H9 (cell line): Measurements from ENCODE around the gene SYNRG. TPM values are rescaled to one million over a fixed set of nuclear protein-coding genes. Genes with fewer than 3 reads are reported as not detected.

Source experiments
- DNase-seq: peaks from one replicate; pipeline ENCODE4 v3.0.0-alpha.2; 2017
- H2AFZ ChIP-seq: one replicate; pipeline ENCODE4 v1.6.1; 2013; ENCODE audit warnings: mild to moderate bottlenecking, low read length, control low read depth, moderate library complexity
- H2AK5ac ChIP-seq: 2 replicates; pipeline ENCODE4 v1.6.1; 2013; ENCODE audit warnings: low read length, control low read depth, mixed read lengths; ENCODE audit not compliant: insufficient read length
- H2BK120ac ChIP-seq: one replicate; pipeline ENCODE4 v1.6.1; 2013; ENCODE audit warnings: low read depth, mild to moderate bottlenecking, low read length, control low read depth, inconsistent platforms; ENCODE audit not compliant: poor library complexity, severe bottlenecking
- H2BK12ac ChIP-seq: 2 replicates; pipeline ENCODE4 v1.6.1; 2013; ENCODE audit warnings: low read length, control low read depth, mixed read lengths, low read depth; ENCODE audit not compliant: insufficient read length
- H2BK15ac ChIP-seq: 2 replicates; pipeline ENCODE4 v1.6.1; 2013; ENCODE audit warnings: low read depth, low read length, control low read depth
- H2BK20ac ChIP-seq: one replicate; pipeline ENCODE4 v1.6.1; 2013; ENCODE audit warnings: low read depth, mild to moderate bottlenecking, low read length, control low read depth, inconsistent platforms; ENCODE audit not compliant: poor library complexity, severe bottlenecking
- H2BK5ac ChIP-seq: 2 replicates; pipeline ENCODE4 v1.6.1; 2013; ENCODE audit warnings: low read length, control low read depth, mixed read lengths; ENCODE audit not compliant: insufficient read length
- H3K14ac ChIP-seq: 2 replicates; pipeline ENCODE4 v1.6.1; 2013; ENCODE audit warnings: low read length, control low read depth; ENCODE audit not compliant: insufficient read depth
- H3K18ac ChIP-seq: 2 replicates; pipeline ENCODE4 v1.6.1; 2013; ENCODE audit warnings: low read depth, mild to moderate bottlenecking, mixed read lengths, low read length, control low read depth; ENCODE audit not compliant: insufficient read length
- H3K23ac ChIP-seq: 2 replicates; pipeline ENCODE4 v1.6.1; 2013; ENCODE audit warnings: low read length, control low read depth, mixed read lengths, low read depth; ENCODE audit not compliant: insufficient read length
- H3K23me2 ChIP-seq: 2 replicates; pipeline ENCODE4 v1.6.1; 2013; ENCODE audit warnings: low read depth, mild to moderate bottlenecking, mixed read lengths, low read length, control low read depth; ENCODE audit not compliant: insufficient read length, poor library complexity, severe bottlenecking
- H3K27ac ChIP-seq: 2 replicates; pipeline ENCODE4 v1.5.1; 2013; ENCODE audit warnings: low read length, control low read depth, mixed read lengths, low read depth; ENCODE audit not compliant: insufficient read length
- H3K27me3 ChIP-seq: 2 replicates; pipeline ENCODE4 v1.6.1; 2013; ENCODE audit warnings: low read length, control low read depth, inconsistent platforms; ENCODE audit not compliant: insufficient read depth
- H3K4ac ChIP-seq: 2 replicates; pipeline ENCODE4 v1.6.1; 2013; ENCODE audit warnings: low read depth, mild to moderate bottlenecking, control low read depth, inconsistent platforms, low read length, moderate library complexity
- H3K4me1 ChIP-seq: 2 replicates; pipeline ENCODE4 v1.6.1; 2013; ENCODE audit warnings: low read length, control low read depth, inconsistent platforms; ENCODE audit not compliant: insufficient read depth
- H3K4me2 ChIP-seq: 2 replicates; pipeline ENCODE4 v1.6.1; 2013; ENCODE audit warnings: low read length, control low read depth, mixed read lengths; ENCODE audit not compliant: insufficient read length, insufficient read depth
- H3K56ac ChIP-seq: 2 replicates; pipeline ENCODE4 v1.6.1; 2013; ENCODE audit warnings: low read depth, mild to moderate bottlenecking, mixed read lengths, low read length, control low read depth; ENCODE audit not compliant: insufficient read length
- H3K79me1 ChIP-seq: 2 replicates; pipeline ENCODE4 v1.6.1; 2013; ENCODE audit warnings: low read depth, mild to moderate bottlenecking, moderate library complexity, low read length, control low read depth, inconsistent platforms; ENCODE audit not compliant: insufficient read depth, poor library complexity, severe bottlenecking
- H3K79me2 ChIP-seq: 2 replicates; pipeline ENCODE4 v1.6.1; 2013; ENCODE audit warnings: low read length, control low read depth, inconsistent platforms; ENCODE audit not compliant: insufficient read depth
- H3K9ac ChIP-seq: 2 replicates; pipeline ENCODE4 v1.6.1; 2013; ENCODE audit warnings: low read length, control low read depth, mixed read lengths; ENCODE audit not compliant: insufficient read length; ENCODE audit errors: extremely low read depth
- H3K9me3 ChIP-seq: one replicate; pipeline ENCODE4 v1.6.1; 2013; ENCODE audit warnings: low read depth, low read length, inconsistent platforms; ENCODE audit not compliant: control insufficient read depth
- H3T11ph ChIP-seq: one replicate; pipeline ENCODE4 v1.6.1; 2013; ENCODE audit warnings: mild to moderate bottlenecking, low read length, control low read depth, inconsistent platforms
- H4K20me1 ChIP-seq: one replicate; pipeline ENCODE4 v1.6.1; 2013; ENCODE audit not compliant: control insufficient read depth, insufficient read length, insufficient read depth
- H4K5ac ChIP-seq: 2 replicates; pipeline ENCODE4 v1.6.1; 2013; ENCODE audit warnings: low read depth, mild to moderate bottlenecking, mixed read lengths, low read length, control low read depth; ENCODE audit not compliant: insufficient read length
- H4K8ac ChIP-seq: replicated peaks from 2 replicates; pipeline ENCODE4 v1.6.1; 2013; ENCODE audit warnings: low read length, control low read depth, mixed read lengths, low read depth; ENCODE audit not compliant: insufficient read length
- H4K91ac ChIP-seq: 2 replicates; pipeline ENCODE4 v1.6.1; 2013; ENCODE audit warnings: low read depth, mild to moderate bottlenecking, moderate library complexity, mixed read lengths, low read length, control low read depth; ENCODE audit not compliant: insufficient read length
- H3K27ac Mint-ChIP-seq, 3 experiments: 2 replicates in 2 of 3; 3 replicates in 1 of 3; pipeline ENCODE4 v1.8.0; 2020 to 2021; ENCODE audit warnings: mixed read lengths in 3 of 3, mild to moderate bottlenecking in 1 of 3, moderate library complexity in 1 of 3
- H3K27me3 Mint-ChIP-seq: 2 replicates; pipeline ENCODE4 v1.8.0; 2021; ENCODE audit warnings: low read depth, mild to moderate bottlenecking, moderate library complexity, mixed read lengths
- H3K36me3 Mint-ChIP-seq, 3 experiments: 2 replicates in 2 of 3; 3 replicates in 1 of 3; pipeline ENCODE4 v1.8.0; 2020 to 2021; ENCODE audit warnings: low read depth in 3 of 3, mixed read lengths in 3 of 3; ENCODE audit not compliant: insufficient read depth in 1 of 3
- H3K4me1 Mint-ChIP-seq, 2 experiments: 2 replicates each; pipeline ENCODE4 v1.8.0; 2020; ENCODE audit warnings: mixed read lengths in 2 of 2
- H3K4me3 Mint-ChIP-seq, 2 experiments: 2 replicates in 1 of 2; 3 replicates in 1 of 2; pipeline ENCODE4 v1.8.0; 2020 to 2021; ENCODE audit warnings: mild to moderate bottlenecking in 2 of 2, mixed read lengths in 2 of 2, moderate library complexity in 1 of 2
- H3K9me3 Mint-ChIP-seq, 2 experiments: 2 replicates in 1 of 2; 3 replicates in 1 of 2; pipeline ENCODE4 v1.8.0; 2020; ENCODE audit warnings: mild to moderate bottlenecking in 2 of 2, mixed read lengths in 2 of 2, moderate library complexity in 1 of 2
- CTCF ChIP-seq: fragments of 200-600 bp; sonication (generic); conservative IDR thresholded peaks from 3 replicates; pipeline ENCODE4 v1.8.0; 2021; ENCODE audit warnings: antibody characterized with exemption, mild to moderate bottlenecking
- WGBS: extraction: QIAGEN DNeasy Blood & Tissue Kit; methylation state at CpG from one replicate; pipeline ENCODE4 v1.1.7; 2013; ENCODE audit warnings: missing lambda C conversion rate, low lambda C conversion rate, mixed read lengths; ENCODE audit not compliant: insufficient read length; ENCODE audit errors: extremely low coverage; 5-methylcytosine and 5-hydroxymethylcytosine counted together
- total RNA-seq: library from RNA; stranded (reverse); gene quantifications from 2 replicates; pipeline ENCODE4 v1.2.1, GENCODE V29; 2021

Gene SYNRG
- total RNA-seq, 1 experiment from 2014 or later, result 30.5 TPM

- H3K9me3 Mint-ChIP-seq, result no peaks in the 10 kb centered on the region
- Histone ChIP-seq H3K79me1 (no peaks in the 10 kb centered on the region), H3K23me2 (no peaks in the 10 kb centered on the region), H2AK5ac (no peak overlapping the region), H3K9me3 (no peaks in the 10 kb centered on the region), H3K18ac (no peak overlapping the region), H4K20me1 (no peaks in the 10 kb centered on the region), H4K8ac (no peak overlapping the region), H3K23ac (no peak overlapping the region), H4K5ac (no peak overlapping the region), H3K56ac (no peak overlapping the region), H3K79me2 (no peaks in the 10 kb centered on the region), H3K4ac (no peak overlapping the region), H2BK12ac (no peak overlapping the region), H2BK120ac (no peak overlapping the region), H3K27ac (no peak overlapping the region), H3K9ac (no peak overlapping the region), H2BK5ac (no peak overlapping the region), H3K27me3 (no peaks in the 10 kb centered on the region), H2BK15ac (no peak overlapping the region), H3K4me1 (no peaks in the 10 kb centered on the region), H3K4me2 (no peak overlapping the region), H4K91ac (no peak overlapping the region), H3T11ph (no peak overlapping the region), H3K14ac (no peak overlapping the region), H2AFZ (no peak overlapping the region), H2BK20ac (no peak overlapping the region)
- no peak overlapping the region; a peak in 1 of 7 replicates for H3K27ac Mint-ChIP-seq
- H3K4me3 Mint-ChIP-seq, result no peak overlapping the region
- peaks cover 3 to 14% (median 8%) of the 10 kb centered on the region in 3 experiments; a peak in 6 of 7 replicates for H3K36me3 Mint-ChIP-seq
- no CpG with 5 or more reads among the region's 3 CpGs for WGBS
- peaks cover 21 to 22% of the 10 kb centered on the region in 2 experiments for H3K4me1 Mint-ChIP-seq
- no peak for TF ChIP-seq CTCF
- no peak for DNase-seq
- H3K27me3 Mint-ChIP-seq, result no peaks in the 10 kb centered on the region
Observed at GRCh38 chr17:37546302-37546701, 62.9 kb downstream of the SYNRG start.
